SK-N-SH (cell line): ENCODE data around the gene ACYP2.

Source experiments
- CTCF ChIP-seq: fragments of 200-600 bp; sonication (generic); IDR thresholded peaks from 2 replicates; pipeline ENCODE4 v1.6.1; 2017; ENCODE audit warnings: antibody characterized with exemption, mild to moderate bottlenecking, moderate library complexity
- EP300 ChIP-seq, 2 experiments: IDR thresholded peaks; 2 replicates each; pipeline versions ENCODE4 v1.4.0 to v1.6.1; 2012; ENCODE audit warnings: borderline replicate concordance in 1 of 2, low read depth in 1 of 2, low read length in 1 of 2
- EZH2phosphoT487 ChIP-seq: fragments of 200-600 bp; sonication (generic); IDR thresholded peaks from 2 replicates; pipeline ENCODE4 v1.6.1; 2017; ENCODE audit warnings: low read depth, mixed run types, mild to moderate bottlenecking, antibody characterized with exemption, moderate library complexity, borderline replicate concordance
- FOXJ3 ChIP-seq: sonication (generic); formaldehyde crosslinking; IDR thresholded peaks from 2 replicates; pipeline ENCODE4 v1.5.1; 2020; ENCODE audit warnings: mild to moderate bottlenecking, missing genetic modification reagents
- GABPA ChIP-seq: IDR thresholded peaks from 2 replicates; pipeline ENCODE4 v1.4.0; 2012; ENCODE audit warnings: low read depth, mild to moderate bottlenecking
- JUND ChIP-seq: IDR thresholded peaks from 2 replicates; pipeline ENCODE4 v1.4.0; 2012
- MAX ChIP-seq: IDR thresholded peaks from 2 replicates; pipeline ENCODE4 v1.4.0; 2012; ENCODE audit warnings: low read depth
- POLR2AphosphoS5 ChIP-seq: IDR thresholded peaks from 2 replicates; pipeline ENCODE4 v1.6.1; 2012; ENCODE audit warnings: low read depth, low read length
- RCOR1 ChIP-seq: fragments of 150-350 bp; IDR thresholded peaks from 2 replicates; pipeline ENCODE4 v1.6.1; 2017; ENCODE audit warnings: antibody characterized with exemption, low read length
- TCF12 ChIP-seq: IDR thresholded peaks from 2 replicates; pipeline ENCODE4 v1.4.0; 2012
- USF2 ChIP-seq: fragments of 150-350 bp; IDR thresholded peaks from 2 replicates; pipeline ENCODE4 v1.6.1; 2017; ENCODE audit warnings: antibody characterized with exemption, low read length, low read depth, borderline replicate concordance
- YY1 ChIP-seq: IDR thresholded peaks from 2 replicates; pipeline ENCODE4 v1.4.0; 2012; ENCODE audit warnings: low read depth, mild to moderate bottlenecking

GRCh38 chr2:54341656-54342055, 226.2 kb downstream of the ACYP2 start:
- no peak for TF ChIP-seq GABPA
- TF ChIP-seq EP300 (IDR thresholded peaks at IDR 0.05; ENCODE audit: borderline replicate concordance in 1 of 2, low read depth in 1 of 2, low read length in 1 of 2) = no peak
- TF ChIP-seq CTCF = peak; percentile 30; the same call in 1 of the 2 replicates
- TF ChIP-seq EZH2phosphoT487 = no peak
- no peak for TF ChIP-seq POLR2AphosphoS5
- TF ChIP-seq JUND = no peak
- TF ChIP-seq FOXJ3 (CRISPR knock-in tag) = no peak
- TF ChIP-seq TCF12 = no peak
- no peak for TF ChIP-seq USF2
- no peak for TF ChIP-seq MAX
- TF ChIP-seq YY1 = no peak
- TF ChIP-seq RCOR1 = no peak
